Measurements from ENCODE around the gene ODC1.

DNA sequence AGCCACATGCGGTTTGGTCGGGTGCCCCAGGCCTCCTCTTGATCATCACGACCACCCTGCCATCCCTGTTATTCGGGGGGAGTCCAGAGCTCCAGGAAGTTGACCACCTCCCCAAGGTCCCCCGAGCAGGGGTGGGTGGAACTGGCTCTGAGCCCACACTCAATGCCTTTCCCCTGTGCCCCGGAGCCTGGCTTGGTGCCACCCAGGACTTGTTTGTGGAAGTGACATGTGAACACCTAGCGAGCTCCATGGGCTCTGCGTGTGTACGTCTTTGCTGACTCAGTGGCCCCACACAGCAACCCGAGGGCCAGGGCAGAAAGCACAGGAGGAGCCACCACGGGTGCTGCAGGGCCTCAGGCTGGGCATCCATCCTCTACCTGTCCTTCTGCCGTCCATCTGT is 32.5 kb downstream of the ODC1 start:
- TF ChIP-seq POLR2A (IDR thresholded peaks at IDR 0.05; ENCODE audit: low read length), result no peak
- TF ChIP-seq GATA1 (IDR thresholded peaks at IDR 0.05; ENCODE audit: low read depth, low read length), result no peak

Measured in erythroblast (primary cell).